ENCODE measurements around the gene NUDT4.
"Not testable (repeated sequence)": the region's sequence is repeated elsewhere in the genome, so short reads cannot be mapped to it uniquely, and the experiment has no call there.

The NUDT4 gene

GRCh38 chr12:93369505-93369904 lies 8.2 kb upstream of the NUDT4 start:
- no peak for DNase-seq

GRCh38 chr12:93370947-93371346 lies 6.8 kb upstream of the NUDT4 start:
- DNase-seq: no peak

GRCh38 chr12:93373961-93374656 lies 3.6 kb upstream of the NUDT4 start:
- no peak for DNase-seq

GRCh38 chr12:93375906-93376305 lies 1.8 kb upstream of the NUDT4 start:
- DNase-seq: no peak

- DNase-seq: peak in 1 of 2 donors; percentile 16
These were observed 1.1 kb upstream of the NUDT4 start for GRCh38 chr12:93376436-93377251.

- DNase-seq: peak; percentile 44 to 64
These were observed 672 bp downstream of the NUDT4 start for GRCh38 chr12:93378196-93378997.

GRCh38 chr12:93378998-93379325 lies 1.2 kb downstream of the NUDT4 start:
- peak in 1 of 2 donors; percentile 22 for DNase-seq

GRCh38 chr12:93379326-93379980 lies 1.7 kb downstream of the NUDT4 start:
- DNase-seq: no peak

- no peak for DNase-seq
These were observed 2.2 kb downstream of the NUDT4 start for GRCh38 chr12:93379981-93380361.

- DNase-seq: no peak
These were observed 2.9 kb downstream of the NUDT4 start for GRCh38 chr12:93380480-93381121.

GRCh38 chr12:93381161-93381975 lies 3.6 kb downstream of the NUDT4 start:
- no peak for DNase-seq

- not testable (repeated sequence) for DNase-seq
These were observed 4.3 kb downstream of the NUDT4 start for GRCh38 chr12:93381976-93382437.

GRCh38 chr12:93387780-93388179 lies 10.1 kb downstream of the NUDT4 start:
- no peak for DNase-seq

- no peak for DNase-seq
These were observed 12.3 kb downstream of the NUDT4 start for GRCh38 chr12:93390031-93390430.

GRCh38 chr12:93390549-93391297 lies 13.0 kb downstream of the NUDT4 start:
- DNase-seq: no peak

- DNase-seq: no peak
These were observed 15.7 kb downstream of the NUDT4 start for GRCh38 chr12:93393425-93393824.

- DNase-seq: no peak
These were observed 19.7 kb downstream of the NUDT4 start for GRCh38 chr12:93397412-93397811.

- not testable (repeated sequence) for DNase-seq
These were observed 21.6 kb downstream of the NUDT4 start for GRCh38 chr12:93399183-93399863.

GRCh38 chr12:93402333-93403311 lies 24.9 kb downstream of the NUDT4 start:
- no peak for DNase-seq
